Esophagus squamous epithelium (tissue), 4 donors: ENCODE data around the gene PPP1R8.

Source experiments
- POLR2A ChIP-seq, 4 donors: fragments of 450-650 bp; IDR thresholded peaks; one replicate each; pipeline ENCODE4 v1.6.1; 2017; ENCODE audit warnings: antibody characterized with exemption in 4 of 4, mild to moderate bottlenecking in 4 of 4, moderate library complexity in 3 of 4
- TF ChIP-seq, protein P1 (sequence below), 6 experiments: fragments of 450-650 bp in 4 of 6; fragments of 200-600 bp in 2 of 6; sonication (generic) in 2 of 6; IDR thresholded peaks; one replicate each; pipeline ENCODE4 v1.5.1; 2016 to 2019; ENCODE audit warnings: antibody characterized with exemption in 6 of 6, mild to moderate bottlenecking in 4 of 6, moderate library complexity in 4 of 6

DNA sequence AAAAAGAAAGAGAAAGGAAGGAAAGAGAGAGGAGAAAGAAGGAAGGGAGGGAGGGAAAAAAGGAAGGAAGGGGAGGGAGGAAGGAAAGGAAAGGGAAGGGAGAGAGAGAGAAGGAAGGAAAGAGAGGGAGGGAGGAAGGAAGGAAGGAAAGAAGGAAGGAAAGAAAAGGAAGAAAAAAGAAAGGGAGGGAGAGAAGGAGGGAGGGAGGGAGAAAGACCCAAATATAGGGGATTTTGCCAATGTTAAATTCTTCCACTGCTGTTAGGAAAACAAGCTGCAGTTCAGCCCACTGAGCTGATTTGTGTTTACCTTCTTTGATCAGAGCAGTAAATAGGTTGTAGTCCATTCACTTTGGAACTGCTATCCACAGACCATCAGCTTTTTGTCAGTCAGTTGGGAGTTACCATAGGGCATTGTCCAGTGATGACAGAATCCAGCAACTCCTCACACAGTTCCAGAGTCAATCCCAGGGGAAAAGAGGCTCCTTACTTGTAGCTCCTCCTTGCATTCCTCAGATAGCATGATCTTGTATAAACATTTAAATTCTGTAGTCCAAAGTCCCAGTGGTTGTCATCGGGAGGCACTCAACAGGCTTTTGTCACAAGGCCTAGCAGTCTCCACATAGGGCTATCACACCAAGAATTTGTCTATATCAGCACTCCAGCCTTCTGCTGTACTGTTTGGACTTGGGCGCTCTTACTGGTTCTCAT lies 13.5 kb upstream of the PPP1R8 start:
- TF ChIP-seq, protein P1, sequence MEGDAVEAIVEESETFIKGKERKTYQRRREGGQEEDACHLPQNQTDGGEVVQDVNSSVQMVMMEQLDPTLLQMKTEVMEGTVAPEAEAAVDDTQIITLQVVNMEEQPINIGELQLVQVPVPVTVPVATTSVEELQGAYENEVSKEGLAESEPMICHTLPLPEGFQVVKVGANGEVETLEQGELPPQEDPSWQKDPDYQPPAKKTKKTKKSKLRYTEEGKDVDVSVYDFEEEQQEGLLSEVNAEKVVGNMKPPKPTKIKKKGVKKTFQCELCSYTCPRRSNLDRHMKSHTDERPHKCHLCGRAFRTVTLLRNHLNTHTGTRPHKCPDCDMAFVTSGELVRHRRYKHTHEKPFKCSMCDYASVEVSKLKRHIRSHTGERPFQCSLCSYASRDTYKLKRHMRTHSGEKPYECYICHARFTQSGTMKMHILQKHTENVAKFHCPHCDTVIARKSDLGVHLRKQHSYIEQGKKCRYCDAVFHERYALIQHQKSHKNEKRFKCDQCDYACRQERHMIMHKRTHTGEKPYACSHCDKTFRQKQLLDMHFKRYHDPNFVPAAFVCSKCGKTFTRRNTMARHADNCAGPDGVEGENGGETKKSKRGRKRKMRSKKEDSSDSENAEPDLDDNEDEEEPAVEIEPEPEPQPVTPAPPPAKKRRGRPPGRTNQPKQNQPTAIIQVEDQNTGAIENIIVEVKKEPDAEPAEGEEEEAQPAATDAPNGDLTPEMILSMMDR (IDR thresholded peaks at IDR 0.05) = no peak
- TF ChIP-seq POLR2A (IDR thresholded peaks at IDR 0.05) = no peak
